ENCODE data around the gene TARBP2. TPM values are rescaled to one million over a fixed set of nuclear protein-coding genes. Genes with fewer than 3 reads are reported as not detected.

The TARBP2 gene
- total RNA-seq, 1 experiment from 2014 or later = 74.0 TPM

- TF ChIP-seq ZNF138 (CRISPR knock-in tag; conservative IDR thresholded peaks at IDR 0.05) = no peak
- TF ChIP-seq GABPB1 (CRISPR knock-in tag; IDR thresholded peaks at IDR 0.05) = no peak
- no peak for TF ChIP-seq SMAD4 (CRISPR knock-in tag; IDR thresholded peaks at IDR 0.05)
- no peak for TF ChIP-seq IRF1 (CRISPR knock-in tag; IDR thresholded peaks at IDR 0.05)
- no peak for TF ChIP-seq TCF7 (CRISPR knock-in tag; IDR thresholded peaks at IDR 0.05; ENCODE audit: low read depth)
- TF ChIP-seq, protein P1, sequence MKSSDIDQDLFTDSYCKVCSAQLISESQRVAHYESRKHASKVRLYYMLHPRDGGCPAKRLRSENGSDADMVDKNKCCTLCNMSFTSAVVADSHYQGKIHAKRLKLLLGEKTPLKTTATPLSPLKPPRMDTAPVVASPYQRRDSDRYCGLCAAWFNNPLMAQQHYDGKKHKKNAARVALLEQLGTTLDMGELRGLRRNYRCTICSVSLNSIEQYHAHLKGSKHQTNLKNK (CRISPR knock-in tag; IDR thresholded peaks at IDR 0.05) = no peak
- TF ChIP-seq SP1 (CRISPR knock-in tag; conservative IDR thresholded peaks at IDR 0.05) = no peak
- no peak for TF ChIP-seq FOXP1 (CRISPR knock-in tag; IDR thresholded peaks at IDR 0.05; ENCODE audit: borderline replicate concordance)
- no peak for TF ChIP-seq ZNF121 (CRISPR knock-in tag; IDR thresholded peaks at IDR 0.05)
- no peak for TF ChIP-seq EMX1 (CRISPR knock-in tag; IDR thresholded peaks at IDR 0.05)
- TF ChIP-seq, protein P2, sequence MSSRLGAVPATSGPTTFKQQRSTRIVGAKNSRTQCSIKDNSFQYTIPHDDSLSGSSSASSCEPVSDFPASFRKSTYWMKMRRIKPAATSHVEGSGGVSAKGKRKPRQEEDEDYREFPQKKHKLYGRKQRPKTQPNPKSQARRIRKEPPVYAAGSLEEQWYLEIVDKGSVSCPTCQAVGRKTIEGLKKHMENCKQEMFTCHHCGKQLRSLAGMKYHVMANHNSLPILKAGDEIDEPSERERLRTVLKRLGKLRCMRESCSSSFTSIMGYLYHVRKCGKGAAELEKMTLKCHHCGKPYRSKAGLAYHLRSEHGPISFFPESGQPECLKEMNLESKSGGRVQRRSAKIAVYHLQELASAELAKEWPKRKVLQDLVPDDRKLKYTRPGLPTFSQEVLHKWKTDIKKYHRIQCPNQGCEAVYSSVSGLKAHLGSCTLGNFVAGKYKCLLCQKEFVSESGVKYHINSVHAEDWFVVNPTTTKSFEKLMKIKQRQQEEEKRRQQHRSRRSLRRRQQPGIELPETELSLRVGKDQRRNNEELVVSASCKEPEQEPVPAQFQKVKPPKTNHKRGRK (CRISPR knock-in tag; IDR thresholded peaks at IDR 0.05; ENCODE audit: borderline replicate concordance) = no peak
- TF ChIP-seq ZBTB21 (CRISPR knock-in tag; IDR thresholded peaks at IDR 0.05; ENCODE audit: borderline replicate concordance) = no peak
- no peak for TF ChIP-seq NFE2L1 (CRISPR knock-in tag; IDR thresholded peaks at IDR 0.05)
- TF ChIP-seq ZNF396 (CRISPR knock-in tag; IDR thresholded peaks at IDR 0.05; ENCODE audit: borderline replicate concordance) = no peak
- Mint-ChIP-seq H3K36me3 (peaks cover 23% of the 10 kb centered on the region), H3K9me3 (no peaks in the 10 kb centered on the region), H3K27ac (no peak overlapping the region), H3K4me1 (no peaks in the 10 kb centered on the region), H3K27me3 (ENCODE audit: low read depth) (no peaks in the 10 kb centered on the region), H3K4me3 (no peak overlapping the region)
- no peak for ATAC-seq
- ChIA-PET CTCF (interaction anchor here (1.2 to 2.1 kb wide), 2 partner anchors 14 to 202 kb away, joined by 4 to 7 read pairs; partner anchors contain the start of gene AAAS), POLR2A (interaction anchor here (0.5 kb wide), 1 partner anchor 63 kb away, joined by 4 read pairs; no protein-coding TSS in a partner anchor)
- DNase-seq (ENCODE audit: low spot score) = no peak
Observed at GRCh38 chr12:53523131-53523530, 22.0 kb downstream of the TARBP2 start.

DNA sequence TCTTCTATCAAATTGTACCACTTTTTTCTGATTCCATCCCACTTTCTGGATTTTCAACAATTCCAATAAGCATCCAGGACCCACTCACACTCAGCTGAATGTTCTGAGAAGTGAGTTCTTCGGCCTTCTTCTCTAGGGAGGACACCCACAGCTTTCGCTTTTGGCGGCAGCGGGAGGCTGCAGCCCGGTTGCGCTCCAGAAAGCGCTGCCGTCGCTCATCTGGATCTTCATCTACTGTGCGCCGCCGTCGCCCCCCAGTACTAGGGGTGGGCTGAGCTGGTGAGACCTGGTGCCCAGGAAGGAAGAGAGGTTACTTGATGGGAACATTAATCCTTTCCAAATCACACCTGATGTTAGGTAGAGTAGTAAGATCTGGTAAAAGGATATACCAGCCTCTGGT lies 23.4 kb downstream of the TARBP2 start:
- no peak for ATAC-seq
- no peaks in the 10 kb centered on the region for H3K27me3 Mint-ChIP-seq (ENCODE audit: low read depth)
- peaks cover 23% of the 10 kb centered on the region for H3K36me3 Mint-ChIP-seq
- TF ChIP-seq ZNF671 (CRISPR knock-in tag; IDR thresholded peaks at IDR 0.05) (no peak), CREM (CRISPR knock-in tag; IDR thresholded peaks at IDR 0.05) (no peak), ATF2 (CRISPR knock-in tag; IDR thresholded peaks at IDR 0.05; ENCODE audit: borderline replicate concordance, low read depth) (no peak), MYBL2 (CRISPR knock-in tag; IDR thresholded peaks at IDR 0.05) (no peak), ZSCAN18 (CRISPR knock-in tag; IDR thresholded peaks at IDR 0.05) (no peak), FOXK1 (CRISPR knock-in tag; IDR thresholded peaks at IDR 0.05) (no peak), CBFB (CRISPR knock-in tag; IDR thresholded peaks at IDR 0.05; ENCODE audit: low read depth) (no peak), FOXP1 (CRISPR knock-in tag; IDR thresholded peaks at IDR 0.05; ENCODE audit: borderline replicate concordance) (no peak), ZBTB21 (CRISPR knock-in tag; IDR thresholded peaks at IDR 0.05; ENCODE audit: borderline replicate concordance) (no peak), OVOL2 (CRISPR knock-in tag; IDR thresholded peaks at IDR 0.05; ENCODE audit: borderline replicate concordance) (no peak), NFE2L1 (CRISPR knock-in tag; IDR thresholded peaks at IDR 0.05) (no peak), ZNF232 (CRISPR knock-in tag; IDR thresholded peaks at IDR 0.05) (no peak)
- TF ChIP-seq, protein P1 (CRISPR knock-in tag; IDR thresholded peaks at IDR 0.05) = no peak
- TF ChIP-seq, protein P3, sequence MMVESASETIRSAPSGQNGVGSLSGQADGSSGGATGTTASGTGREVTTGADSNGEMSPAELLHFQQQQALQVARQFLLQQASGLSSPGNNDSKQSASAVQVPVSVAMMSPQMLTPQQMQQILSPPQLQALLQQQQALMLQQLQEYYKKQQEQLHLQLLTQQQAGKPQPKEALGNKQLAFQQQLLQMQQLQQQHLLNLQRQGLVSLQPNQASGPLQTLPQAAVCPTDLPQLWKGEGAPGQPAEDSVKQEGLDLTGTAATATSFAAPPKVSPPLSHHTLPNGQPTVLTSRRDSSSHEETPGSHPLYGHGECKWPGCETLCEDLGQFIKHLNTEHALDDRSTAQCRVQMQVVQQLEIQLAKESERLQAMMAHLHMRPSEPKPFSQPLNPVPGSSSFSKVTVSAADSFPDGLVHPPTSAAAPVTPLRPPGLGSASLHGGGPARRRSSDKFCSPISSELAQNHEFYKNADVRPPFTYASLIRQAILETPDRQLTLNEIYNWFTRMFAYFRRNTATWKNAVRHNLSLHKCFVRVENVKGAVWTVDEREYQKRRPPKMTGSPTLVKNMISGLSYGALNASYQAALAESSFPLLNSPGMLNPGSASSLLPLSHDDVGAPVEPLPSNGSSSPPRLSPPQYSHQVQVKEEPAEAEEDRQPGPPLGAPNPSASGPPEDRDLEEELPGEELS (CRISPR knock-in tag; IDR thresholded peaks at IDR 0.05) = no peak
- TF ChIP-seq, protein P4, sequence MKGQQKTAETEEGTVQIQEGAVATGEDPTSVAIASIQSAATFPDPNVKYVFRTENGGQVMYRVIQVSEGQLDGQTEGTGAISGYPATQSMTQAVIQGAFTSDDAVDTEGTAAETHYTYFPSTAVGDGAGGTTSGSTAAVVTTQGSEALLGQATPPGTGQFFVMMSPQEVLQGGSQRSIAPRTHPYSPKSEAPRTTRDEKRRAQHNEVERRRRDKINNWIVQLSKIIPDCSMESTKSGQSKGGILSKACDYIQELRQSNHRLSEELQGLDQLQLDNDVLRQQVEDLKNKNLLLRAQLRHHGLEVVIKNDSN (CRISPR knock-in tag; IDR thresholded peaks at IDR 0.05) = no peak
- TF ChIP-seq, protein P5, sequence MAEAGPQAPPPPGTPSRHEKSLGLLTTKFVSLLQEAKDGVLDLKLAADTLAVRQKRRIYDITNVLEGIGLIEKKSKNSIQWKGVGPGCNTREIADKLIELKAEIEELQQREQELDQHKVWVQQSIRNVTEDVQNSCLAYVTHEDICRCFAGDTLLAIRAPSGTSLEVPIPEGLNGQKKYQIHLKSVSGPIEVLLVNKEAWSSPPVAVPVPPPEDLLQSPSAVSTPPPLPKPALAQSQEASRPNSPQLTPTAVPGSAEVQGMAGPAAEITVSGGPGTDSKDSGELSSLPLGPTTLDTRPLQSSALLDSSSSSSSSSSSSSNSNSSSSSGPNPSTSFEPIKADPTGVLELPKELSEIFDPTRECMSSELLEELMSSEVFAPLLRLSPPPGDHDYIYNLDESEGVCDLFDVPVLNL (CRISPR knock-in tag; IDR thresholded peaks at IDR 0.05; ENCODE audit: borderline replicate concordance, low read depth) = no peak

More for the DNA sequence above, 23.4 kb downstream of the TARBP2 start:
- DNase-seq (ENCODE audit: low spot score) = no peak
- POLR2A ChIA-PET = no interaction called here
- Mint-ChIP-seq H3K4me1 (no peaks in the 10 kb centered on the region), H3K9me3 (no peaks in the 10 kb centered on the region), H3K4me3 (no peak overlapping the region), H3K27ac (no peak overlapping the region)
- CTCF ChIA-PET = interaction anchor here (2.1 kb wide), 1 partner anchor 16 kb away, joined by 7 read pairs; no protein-coding TSS in a partner anchor
